Measurements from ENCODE around the gene GIPC2. TPM values are rescaled to one million over a fixed set of nuclear protein-coding genes. Genes with fewer than 3 reads are reported as not detected.
A peak's percentile ranks its signal among the peaks of the same experiment; 100 is the strongest.

Gene GIPC2
- total RNA-seq, 1 donor: 0.63 TPM

GRCh38 chr1:78035121-78035520 lies 10.6 kb upstream of the GIPC2 start:
- TF ChIP-seq, protein P1, sequence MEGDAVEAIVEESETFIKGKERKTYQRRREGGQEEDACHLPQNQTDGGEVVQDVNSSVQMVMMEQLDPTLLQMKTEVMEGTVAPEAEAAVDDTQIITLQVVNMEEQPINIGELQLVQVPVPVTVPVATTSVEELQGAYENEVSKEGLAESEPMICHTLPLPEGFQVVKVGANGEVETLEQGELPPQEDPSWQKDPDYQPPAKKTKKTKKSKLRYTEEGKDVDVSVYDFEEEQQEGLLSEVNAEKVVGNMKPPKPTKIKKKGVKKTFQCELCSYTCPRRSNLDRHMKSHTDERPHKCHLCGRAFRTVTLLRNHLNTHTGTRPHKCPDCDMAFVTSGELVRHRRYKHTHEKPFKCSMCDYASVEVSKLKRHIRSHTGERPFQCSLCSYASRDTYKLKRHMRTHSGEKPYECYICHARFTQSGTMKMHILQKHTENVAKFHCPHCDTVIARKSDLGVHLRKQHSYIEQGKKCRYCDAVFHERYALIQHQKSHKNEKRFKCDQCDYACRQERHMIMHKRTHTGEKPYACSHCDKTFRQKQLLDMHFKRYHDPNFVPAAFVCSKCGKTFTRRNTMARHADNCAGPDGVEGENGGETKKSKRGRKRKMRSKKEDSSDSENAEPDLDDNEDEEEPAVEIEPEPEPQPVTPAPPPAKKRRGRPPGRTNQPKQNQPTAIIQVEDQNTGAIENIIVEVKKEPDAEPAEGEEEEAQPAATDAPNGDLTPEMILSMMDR (IDR thresholded peaks at IDR 0.05; ENCODE audit: insufficient read depth, low read length): no peak
- H3K4me3 ChIP-seq (ENCODE audit: low read depth, low read length): no peak overlapping the region
- no peak for DNase-seq (ENCODE audit: low read depth)

DNA sequence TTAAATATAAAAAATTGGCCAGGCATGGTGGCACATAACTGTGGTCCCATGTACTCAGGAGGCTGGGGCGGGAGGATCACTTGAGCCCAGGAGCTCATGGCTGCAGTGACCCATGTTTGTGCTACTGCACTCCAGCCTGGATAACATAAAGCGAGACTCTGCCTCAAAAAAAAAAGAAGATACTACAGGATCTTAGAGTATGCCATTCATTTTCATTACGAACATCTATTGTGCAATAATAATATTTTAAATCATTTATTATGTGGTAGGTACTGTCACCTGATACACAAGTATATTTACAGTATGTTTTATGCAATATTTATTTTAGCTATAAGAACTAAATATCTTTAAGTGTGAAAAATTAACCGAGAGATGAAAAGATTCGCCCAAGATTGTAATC lies 9.3 kb upstream of the GIPC2 start:
- no peak overlapping the region for H3K4me3 ChIP-seq (ENCODE audit: low read depth, low read length)
- TF ChIP-seq, protein P1 (IDR thresholded peaks at IDR 0.05; ENCODE audit: insufficient read depth, low read length): no peak
- no peak for DNase-seq (ENCODE audit: low read depth)

DNA sequence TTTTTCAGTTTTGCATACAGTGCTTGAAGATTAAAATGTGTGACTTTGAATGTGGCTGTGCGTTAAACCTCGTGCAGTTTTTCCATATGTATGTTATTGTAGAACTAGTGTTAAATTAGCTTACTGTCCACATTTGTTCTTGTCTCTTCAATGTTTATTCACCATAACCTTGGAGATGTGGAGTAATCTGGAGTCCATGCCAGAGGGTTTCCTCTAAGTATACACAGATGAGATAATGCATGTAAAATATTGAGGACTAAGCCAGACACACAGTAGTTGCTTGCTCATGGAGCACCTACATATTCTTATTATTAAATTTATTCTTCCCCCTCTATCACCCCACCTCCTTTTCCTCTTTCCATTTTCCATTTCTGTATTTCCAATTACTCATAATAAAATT lies 7.7 kb upstream of the GIPC2 start:
- DNase-seq (ENCODE audit: low read depth): peak; percentile 37
- TF ChIP-seq, protein P1 (IDR thresholded peaks at IDR 0.05; ENCODE audit: insufficient read depth, low read length): no peak
- no peak overlapping the region for H3K4me3 ChIP-seq (ENCODE audit: low read depth, low read length)

- TF ChIP-seq, protein P1 (IDR thresholded peaks at IDR 0.05; ENCODE audit: insufficient read depth, low read length): no peak
Observed at GRCh38 chr1:78038491-78038939, 7.3 kb upstream of the GIPC2 start.

DNA sequence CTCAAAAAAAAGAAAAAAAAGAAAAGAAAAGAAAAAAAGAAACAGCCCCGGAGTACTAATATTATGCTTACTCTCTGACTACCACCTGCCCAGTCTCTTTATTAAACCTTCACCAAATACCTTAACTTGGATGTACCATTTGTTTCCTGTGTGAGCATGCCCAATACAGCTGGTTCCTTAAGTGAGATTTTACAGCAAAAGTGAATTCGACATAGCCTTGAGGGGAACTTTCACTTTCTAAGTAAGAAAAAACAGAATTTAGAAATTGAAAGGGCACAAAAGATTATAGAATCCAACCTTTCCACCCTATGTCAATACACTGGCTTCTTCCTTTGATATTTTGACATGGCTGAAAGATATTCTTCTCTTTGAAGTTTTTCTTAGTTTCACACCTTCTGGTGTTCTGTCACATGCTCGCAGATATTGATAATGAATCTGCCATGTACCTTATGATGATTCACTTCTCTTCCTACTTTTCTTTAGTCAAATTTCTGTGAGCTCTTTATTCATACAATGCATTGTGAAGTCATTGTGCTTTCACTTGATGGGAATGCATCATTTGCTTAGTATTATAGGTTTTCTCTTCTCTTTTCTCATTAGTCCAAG lies 5.2 kb upstream of the GIPC2 start:
- H3K4me3 ChIP-seq (ENCODE audit: low read depth, low read length): no peak overlapping the region
- TF ChIP-seq, protein P1 (IDR thresholded peaks at IDR 0.05; ENCODE audit: insufficient read depth, low read length): no peak
- DNase-seq (ENCODE audit: low read depth): no peak

More at GRCh38 chr1:78038491-78038939, 7.3 kb upstream of the GIPC2 start:
- DNase-seq (ENCODE audit: low read depth): peak; percentile 33
- H3K4me3 ChIP-seq (ENCODE audit: low read depth, low read length): no peak overlapping the region

DNA sequence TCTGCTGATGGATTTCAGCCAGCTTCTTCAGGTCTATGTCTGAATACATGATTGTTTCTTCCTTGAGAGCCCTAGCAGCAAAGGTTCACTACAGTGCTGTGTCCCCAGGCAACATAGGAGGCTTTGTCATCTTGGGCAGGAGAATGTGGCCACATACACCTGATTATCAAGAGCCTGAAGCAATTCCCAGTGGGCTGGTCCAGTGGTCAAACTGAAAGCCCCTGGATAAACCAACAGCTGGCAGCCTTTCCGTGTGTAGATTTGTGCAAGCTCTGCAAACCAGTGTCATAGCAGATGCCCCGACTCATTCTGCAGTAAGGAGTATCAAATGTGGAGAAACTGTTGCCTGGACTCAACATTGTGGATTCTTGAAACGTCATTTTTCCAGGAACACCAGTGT lies 2.3 kb upstream of the GIPC2 start:
- DNase-seq (ENCODE audit: low read depth): no peak
- TF ChIP-seq, protein P1 (IDR thresholded peaks at IDR 0.05; ENCODE audit: insufficient read depth, low read length): no peak

More for the DNA sequence above, 2.3 kb upstream of the GIPC2 start:
- no peak overlapping the region for H3K4me3 ChIP-seq (ENCODE audit: low read depth, low read length)
